Ovary (tissue), 9 donors: Measurements from ENCODE around the gene TCEAL4. TPM values are rescaled to one million over a fixed set of nuclear protein-coding genes. Genes with fewer than 3 reads are reported as not detected.

ENCODE experiments used
- DNase-seq, 5 donors: peaks; one replicate each; pipeline ENCODE4 v3.0.0-alpha.2; 2019 to 2020
- H3K27ac ChIP-seq, 2 donors: fragments of 200-600 bp; one replicate each; pipeline versions ENCODE4 v1.5.1 to v1.8.0; 2019 to 2022
- H3K27me3 ChIP-seq: fragments of 200-600 bp; one replicate; pipeline ENCODE4 v1.8.0; 2022
- H3K36me3 ChIP-seq: fragments of 200-600 bp; sonication (generic); one replicate; pipeline ENCODE4 v1.5.1; 2019
- H3K4me1 ChIP-seq: one replicate; pipeline ENCODE4 v1.8.1; 2013; ENCODE audit warnings: mild to moderate bottlenecking, moderate library complexity; ENCODE audit not compliant: insufficient read depth
- H3K4me3 ChIP-seq: fragments of 200-600 bp; sonication (generic); one replicate; pipeline ENCODE4 v1.5.1; 2017
- H3K9me3 ChIP-seq, 2 donors: fragments of 200-600 bp in 1 of 2; sonication (generic) in 1 of 2; one replicate each; pipeline versions ENCODE4 v1.5.1 to v1.8.1; 2013 to 2019; ENCODE audit warnings: mild to moderate bottlenecking in 1 of 2, moderate library complexity in 1 of 2
- CTCF ChIP-seq, 3 donors: fragments of 450-650 bp in 2 of 3; fragments of 200-600 bp in 1 of 3; IDR thresholded peaks; one replicate each; pipeline versions ENCODE4 v1.5.1 to v1.8.0; 2016 to 2022; ENCODE audit warnings: antibody characterized with exemption in 3 of 3, mild to moderate bottlenecking in 1 of 3
- EP300 ChIP-seq: sonication (generic); formaldehyde crosslinking; IDR thresholded peaks from one replicate; pipeline ENCODE4 v1.6.1; 2017; ENCODE audit warnings: antibody characterized with exemption
- POLR2A ChIP-seq: fragments of 450-650 bp; IDR thresholded peaks from one replicate; pipeline ENCODE4 v1.6.1; 2017; ENCODE audit warnings: antibody characterized with exemption, mild to moderate bottlenecking, moderate library complexity
- WGBS, 3 donors: extraction: QIAGEN DNeasy Blood & Tissue Kit in 1 of 3; methylation state at CpG; one replicate each; pipeline versions ENCODE4 v1.1.5 to v1.1.7; 2013 to 2017; 5-methylcytosine and 5-hydroxymethylcytosine counted together
- intact Hi-C, 4 donors: fragments of 100-400 bp; cut with DNase I; formaldehyde crosslinking; loops; one replicate each; pipeline versions ENCODE4 v1.11.0 to v1.15.1; 2022 to 2023
- polyA plus RNA-seq, 2 donors: library from polyadenylated mRNA; stranded (reverse); fragments of 200-250 nt in 1 of 2; fragments of 350-450 nt in 1 of 2; fragmentation: Illumina TruSeq in 1 of 2; extraction: RNeasy Lipid Tissue Mini Kit (QIAGEN cat#74804) in 1 of 2; gene quantifications; one replicate each; pipeline ENCODE4 v1.2.3, GENCODE V29; 2013 to 2014
- total RNA-seq, 7 donors: library from RNA; depleted of rRNA in 2 of 7; stranded (reverse); fragments of >200 nt in 2 of 7; fragmentation: NEBNext Ultra II Directional in 3 of 7; extraction: Animal tissue kit (Norgen Biotek cat#: 25700) in 3 of 7; gene quantifications; one replicate each; pipeline versions ENCODE4 v1.1.0 to v1.2.4, GENCODE V29; 2016 to 2023
- donor health status: DM: no; HTN: no; CAD: no; lungs with moderate emphysema.
- donor health status: DM: no; HTN: no; CAD: no.
- donor health status: Bipolar disorder and iron deficiency.
- donor health status: DM: yes; HTN: yes; CAD: no.
- donor health status: DM: no; HTN: no; CAD: no.
- donor health status: DM: yes; HTN: yes; CAD: no.

Gene TCEAL4
- total and polyA plus RNA-seq, 9 donors, result 333 to 1,592 (median 525) TPM

- no peak for DNase-seq
- Histone ChIP-seq H3K36me3 (no peaks in the 10 kb centered on the region), H3K4me3 (no peak overlapping the region), H3K4me1 (no peaks in the 10 kb centered on the region), H3K27ac (no peak overlapping the region), H3K27me3 (no peaks in the 10 kb centered on the region), H3K9me3 (no peaks in the 10 kb centered on the region)
- intact Hi-C loops, result no loop called here
- TF ChIP-seq CTCF (IDR thresholded peaks at IDR 0.05) (no peak), POLR2A (no peak), EP300 (no peak)
- WGBS, 3 donors, result 64 to 69% (median 65%) methylated on average over 2 of the region's 2 CpGs
Measured at GRCh38 chrX:103562801-103563200, 22.5 kb upstream of the TCEAL4 start.

- WGBS, 3 donors, result 49 to 63% (median 53%) methylated on average over 4 of the region's 4 CpGs
- Histone ChIP-seq H3K4me1 (no peaks in the 10 kb centered on the region), H3K36me3 (no peaks in the 10 kb centered on the region), H3K9me3 (no peaks in the 10 kb centered on the region), H3K27me3 (no peaks in the 10 kb centered on the region), H3K27ac (no peak overlapping the region), H3K4me3 (no peak overlapping the region)
- intact Hi-C loops, result no loop called here
- TF ChIP-seq EP300 (no peak), POLR2A (no peak), CTCF (IDR thresholded peaks at IDR 0.05) (no peak)
- DNase-seq, result no peak
Measured at GRCh38 chrX:103565197-103565596, 20.1 kb upstream of the TCEAL4 start.

GRCh38 chrX:103565752-103566151 is 19.6 kb upstream of the TCEAL4 start:
- intact Hi-C loops, result no loop called here
- no peak overlapping the region for H3K4me3 ChIP-seq
- H3K36me3 ChIP-seq, result no peaks in the 10 kb centered on the region
- H3K9me3 ChIP-seq, result no peaks in the 10 kb centered on the region
- no peak overlapping the region for H3K27ac ChIP-seq
- WGBS, 3 donors, result 23 to 33% (median 30%) methylated on average over 1 of the region's 1 CpG
- H3K27me3 ChIP-seq, result no peaks in the 10 kb centered on the region
- no peak for TF ChIP-seq CTCF (IDR thresholded peaks at IDR 0.05)
- TF ChIP-seq POLR2A, result no peak
- TF ChIP-seq EP300, result no peak
- DNase-seq, result no peak
- H3K4me1 ChIP-seq, result no peaks in the 10 kb centered on the region

- Histone ChIP-seq H3K9me3 (no peaks in the 10 kb centered on the region), H3K36me3 (no peaks in the 10 kb centered on the region), H3K4me3 (no peak overlapping the region), H3K4me1 (no peaks in the 10 kb centered on the region), H3K27ac (no peak overlapping the region), H3K27me3 (no peaks in the 10 kb centered on the region)
- DNase-seq, result no peak
- intact Hi-C loops, result no loop called here
- TF ChIP-seq EP300, result no peak
- TF ChIP-seq CTCF (IDR thresholded peaks at IDR 0.05), result no peak
- TF ChIP-seq POLR2A, result no peak
- WGBS, 3 donors, result 77 to 80% (median 77%) methylated on average over 6 of the region's 6 CpGs
Measured at GRCh38 chrX:103571121-103571520, 14.2 kb upstream of the TCEAL4 start.

- no peak for DNase-seq
- Histone ChIP-seq H3K4me3 (no peak overlapping the region), H3K36me3 (no peaks in the 10 kb centered on the region), H3K27me3 (no peaks in the 10 kb centered on the region), H3K27ac (no peak overlapping the region), H3K4me1 (no peaks in the 10 kb centered on the region), H3K9me3 (no peaks in the 10 kb centered on the region)
- intact Hi-C loops, result no loop called here
- WGBS, 3 donors, result 74 to 79% (median 78%) methylated on average over 4 of the region's 4 CpGs
- no peak for TF ChIP-seq EP300
- no peak for TF ChIP-seq POLR2A
- TF ChIP-seq CTCF (IDR thresholded peaks at IDR 0.05), result no peak
Measured at GRCh38 chrX:103571726-103572125, 13.6 kb upstream of the TCEAL4 start.
